Activated T-helper 9 cell treated with anti-CD3 and anti-CD28 coated beads, Interleukin-2, amount 50 U/mL, for 16 hours (primary cell): ENCODE data around the gene PLCB3.

Source experiments
- DNase-seq: peaks from one replicate; pipeline ENCODE4 v3.0.0-alpha.2; 2020; ENCODE audit warnings: low read depth

PLCB3 gene

GRCh38 chr11:64222651-64223000 lies 28.7 kb upstream of the PLCB3 start:
- no peak for DNase-seq

DNA sequence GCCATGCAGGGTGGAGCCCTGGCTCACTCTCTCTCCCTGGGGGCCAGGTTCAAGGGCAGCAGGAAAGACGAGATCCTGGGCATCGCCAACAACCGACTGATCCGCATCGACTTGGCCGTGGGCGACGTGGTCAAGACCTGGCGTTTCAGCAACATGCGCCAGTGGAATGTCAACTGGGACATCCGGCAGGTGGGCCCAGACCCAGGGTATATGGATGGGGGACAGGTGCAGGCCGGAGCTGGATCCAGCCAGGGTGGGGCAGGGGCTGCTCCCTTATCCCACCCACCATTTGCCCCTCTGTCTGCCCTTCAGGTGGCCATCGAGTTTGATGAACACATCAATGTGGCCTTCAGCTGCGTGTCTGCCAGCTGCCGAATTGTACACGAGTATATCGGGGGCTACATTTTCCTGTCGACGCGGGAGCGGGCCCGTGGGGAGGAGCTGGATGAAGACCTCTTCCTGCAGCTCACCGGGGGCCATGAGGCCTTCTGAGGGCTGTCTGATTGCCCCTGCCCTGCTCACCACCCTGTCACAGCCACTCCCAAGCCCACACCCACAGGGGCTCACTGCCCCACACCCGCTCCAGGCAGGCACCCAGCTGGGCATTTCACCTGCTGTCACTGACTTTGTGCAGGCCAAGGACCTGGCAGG lies 28.2 kb upstream of the PLCB3 start:
- no peak for DNase-seq

- no peak for DNase-seq
These were observed 27.0 kb upstream of the PLCB3 start for GRCh38 chr11:64224151-64224890.

DNA sequence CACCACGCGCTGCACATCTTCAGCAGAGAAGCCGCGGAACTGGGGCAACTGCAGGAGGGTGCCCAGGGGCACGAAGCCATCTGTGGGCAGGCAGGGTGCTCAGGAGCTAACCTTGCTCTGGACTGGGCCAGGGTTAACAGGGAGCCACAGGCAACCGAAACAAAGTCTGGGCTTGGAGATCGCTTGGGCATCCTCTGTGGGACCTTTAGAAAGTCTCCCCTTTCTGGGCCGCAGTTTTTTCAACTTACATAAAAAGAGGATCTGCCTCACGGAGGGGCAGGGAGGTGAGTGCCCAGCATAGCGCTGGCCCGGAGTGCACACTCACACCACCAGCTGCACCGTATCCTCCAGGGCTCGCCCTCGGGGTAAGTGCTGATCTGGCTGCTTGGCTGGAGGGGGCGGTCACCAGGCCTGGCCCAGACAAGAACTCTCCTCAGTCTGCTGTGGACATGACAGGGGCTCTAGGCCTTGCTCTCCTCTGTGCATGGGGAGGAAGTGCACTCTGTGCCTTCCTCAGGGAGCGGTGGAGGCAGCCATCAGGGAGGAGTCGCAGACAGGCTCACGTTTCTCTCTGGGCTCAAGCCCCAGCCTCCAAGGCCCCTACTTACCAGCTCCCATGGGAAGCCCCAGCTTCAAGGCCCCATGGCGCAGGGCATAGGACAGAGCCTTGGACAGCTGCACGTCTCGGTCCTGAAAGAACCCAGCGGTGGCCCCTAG lies 26.3 kb upstream of the PLCB3 start:
- no peak for DNase-seq

- DNase-seq: peak; percentile 88
These were observed 25.5 kb upstream of the PLCB3 start, which contains the start of the genes NUDT22 and TRPT1 for GRCh38 chr11:64225608-64226506. Gene NUDT22, plus strand, starts transcription at chr11:64226274. Its CDS starts 379 bp downstream, at chr11:64226653. Gene TRPT1, minus strand, starts transcription at chr11:64226186. Its CDS starts 326 bp downstream, at chr11:64225860.

- peak; percentile 29 for DNase-seq
These were observed 24.8 kb upstream of the PLCB3 start for GRCh38 chr11:64226507-64227051.

DNA sequence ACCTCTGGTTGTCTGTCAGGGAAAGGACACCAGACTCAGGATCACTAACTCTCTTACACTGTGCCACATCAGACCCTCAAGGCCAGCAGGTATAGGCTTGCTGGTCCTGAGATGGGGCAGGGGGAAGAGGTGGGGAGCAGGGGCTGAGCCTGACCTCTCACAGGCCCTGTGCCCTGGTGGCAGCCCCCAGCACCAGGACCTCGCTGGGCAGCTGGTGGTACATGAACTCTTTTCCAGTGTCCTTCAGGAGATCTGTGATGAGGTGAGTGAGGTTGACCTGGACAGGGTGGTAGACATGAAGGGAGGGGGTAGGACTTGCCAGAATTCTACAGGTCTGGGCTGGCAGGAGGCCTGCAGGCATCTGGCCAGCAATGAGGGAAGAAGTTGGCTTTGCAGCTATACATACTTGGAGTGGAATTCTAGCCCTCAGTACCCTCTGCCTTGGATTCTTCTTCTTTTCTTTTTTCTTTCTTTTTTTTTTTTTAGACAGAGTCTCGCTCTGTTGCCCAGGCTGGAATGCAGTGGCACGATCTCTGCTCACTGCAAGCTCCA lies 23.8 kb upstream of the PLCB3 start:
- DNase-seq: no peak

- no peak for DNase-seq
These were observed 22.1 kb upstream of the PLCB3 start for GRCh38 chr11:64229090-64229743.

DNA sequence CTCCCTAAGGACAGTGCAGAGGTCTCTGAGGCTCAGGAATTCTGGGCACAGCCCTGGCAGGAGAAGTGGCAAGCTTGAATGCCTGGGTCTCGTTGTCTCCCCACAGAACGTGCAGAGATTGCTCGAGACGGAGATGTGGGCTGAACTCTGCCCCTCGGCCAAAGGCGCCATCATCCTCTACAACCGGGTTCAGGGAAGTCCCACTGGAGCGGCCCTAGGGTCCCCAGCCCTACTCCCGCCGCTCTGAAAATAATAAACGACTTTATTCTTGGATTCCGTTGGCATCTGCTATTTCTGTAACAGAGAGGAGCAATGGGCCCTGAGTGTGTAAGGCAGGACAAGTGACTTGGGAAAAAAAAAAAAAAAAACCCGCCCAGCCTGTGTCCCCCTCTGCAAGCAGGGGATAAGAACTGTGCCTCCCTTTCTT lies 21.6 kb upstream of the PLCB3 start:
- DNase-seq: no peak

- peak; percentile 84 for DNase-seq
These were observed 21.0 kb upstream of the PLCB3 start, which contains the start of gene DNAJC4 for GRCh38 chr11:64230171-64230984. Gene DNAJC4, plus strand, starts transcription at chr11:64230548. Its CDS starts 307 bp downstream, at chr11:64230855.

DNA sequence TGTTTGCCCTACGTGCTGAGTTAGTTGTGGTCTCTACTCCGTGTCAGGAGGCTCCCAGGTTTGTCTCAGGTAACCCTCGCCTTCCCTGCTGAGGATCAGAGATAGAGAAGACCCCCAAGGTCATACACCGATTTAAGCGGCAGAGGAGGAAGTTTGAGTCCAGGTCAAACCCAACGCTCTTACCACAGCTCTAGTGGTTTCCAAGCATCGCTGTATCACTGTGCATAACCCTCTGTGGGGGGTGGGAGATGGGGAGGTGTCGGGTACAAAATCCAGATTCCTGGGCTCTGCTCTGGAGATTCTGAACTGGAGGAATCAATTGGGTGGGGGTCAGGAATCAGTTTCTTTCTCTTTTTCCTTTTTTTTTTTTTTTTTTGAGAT lies 20.4 kb upstream of the PLCB3 start:
- DNase-seq: no peak

- no peak for DNase-seq
These were observed 19.8 kb upstream of the PLCB3 start for GRCh38 chr11:64231546-64231945.

GRCh38 chr11:64232182-64232966 lies 19.0 kb upstream of the PLCB3 start:
- DNase-seq: no peak

DNA sequence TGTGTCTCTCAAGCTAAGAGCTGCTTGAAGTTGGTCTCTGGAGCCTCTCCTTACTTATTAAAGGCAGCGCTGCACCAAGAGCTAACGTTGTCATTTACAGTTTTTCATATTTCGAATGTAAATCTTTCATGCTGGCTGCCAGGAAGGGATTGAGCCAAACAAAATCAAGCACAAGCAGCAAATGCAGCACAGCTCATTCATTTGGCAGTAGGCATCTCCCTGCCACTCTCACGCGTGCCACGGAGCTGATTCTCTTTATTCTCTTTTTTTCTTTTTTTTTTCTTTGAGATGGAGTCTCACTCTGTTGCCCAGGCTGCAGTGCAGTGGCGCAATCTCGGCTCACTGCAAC lies 18.4 kb upstream of the PLCB3 start:
- no peak for DNase-seq

- peak; percentile 66 for DNase-seq
These were observed 17.3 kb upstream of the PLCB3 start, which contains the start of gene VEGFB for GRCh38 chr11:64233913-64234586. Gene VEGFB, plus strand, starts transcription at chr11:64234584. Its CDS starts 250 bp downstream, at chr11:64234834.

GRCh38 chr11:64234647-64235379 lies 16.5 kb upstream of the PLCB3 start:
- peak; percentile 36 for DNase-seq

DNA sequence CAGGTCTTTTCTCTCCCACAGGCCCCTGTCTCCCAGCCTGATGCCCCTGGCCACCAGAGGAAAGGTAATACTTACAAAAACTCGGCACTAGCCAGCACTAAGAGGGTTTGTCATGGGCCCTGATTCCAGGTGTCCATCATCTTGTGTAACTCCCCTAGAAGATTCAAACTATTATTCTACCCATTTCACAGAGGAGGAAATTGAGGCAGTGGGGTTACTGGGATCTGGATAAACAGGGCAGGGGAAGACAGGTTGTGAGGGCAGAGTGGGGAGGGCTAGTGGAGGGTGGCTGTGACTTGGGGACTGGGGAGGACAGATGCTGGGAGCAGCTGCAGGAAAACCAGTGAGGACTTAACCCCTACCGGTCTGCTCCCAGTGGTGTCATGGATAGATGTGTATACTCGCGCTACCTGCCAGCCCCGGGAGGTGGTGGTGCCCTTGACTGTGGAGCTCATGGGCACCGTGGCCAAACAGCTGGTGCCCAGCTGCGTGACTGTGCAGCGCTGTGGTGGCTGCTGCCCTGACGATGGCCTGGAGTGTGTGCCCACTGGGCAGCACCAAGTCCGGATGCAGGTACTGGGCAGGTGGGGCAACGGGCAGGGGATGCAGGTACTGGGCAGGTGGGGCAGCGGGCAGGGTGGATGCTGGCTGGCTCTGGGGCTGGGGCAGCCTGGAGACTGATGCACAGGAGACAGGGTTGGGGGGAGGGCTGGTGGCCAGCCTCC lies 15.7 kb upstream of the PLCB3 start:
- DNase-seq: no peak
